HepG2 (cell line): Measurements from ENCODE around the gene ATG2A. TPM values are rescaled to one million over a fixed set of nuclear protein-coding genes. Genes with fewer than 3 reads are reported as not detected.

Experiments
- E2F5 ChIP-seq: sonication (generic); formaldehyde crosslinking; conservative IDR thresholded peaks from 2 replicates; pipeline ENCODE4 v1.4.0; 2020; ENCODE audit warnings: missing genetic modification reagents
- FOSL1 ChIP-seq: sonication (generic); formaldehyde crosslinking; IDR thresholded peaks from 2 replicates; pipeline ENCODE4 v1.9.0; 2021; ENCODE audit warnings: missing genetic modification reagents, borderline replicate concordance
- FOXO4 ChIP-seq: sonication (generic); formaldehyde crosslinking; conservative IDR thresholded peaks from 2 replicates; pipeline ENCODE4 v1.8.1; 2023; ENCODE audit warnings: missing genetic modification reagents
- ONECUT2 ChIP-seq: sonication (generic); formaldehyde crosslinking; IDR thresholded peaks from 2 replicates; pipeline ENCODE4 v1.4.0; 2020; ENCODE audit warnings: missing genetic modification reagents
- PAX8 ChIP-seq: sonication (generic); formaldehyde crosslinking; IDR thresholded peaks from 2 replicates; pipeline ENCODE4 v1.8.0; 2022; ENCODE audit warnings: mild to moderate bottlenecking, missing genetic modification reagents, borderline replicate concordance
- PHF20 ChIP-seq: sonication (generic); formaldehyde crosslinking; IDR thresholded peaks from 2 replicates; pipeline ENCODE4 v1.5.0; 2020; ENCODE audit warnings: mild to moderate bottlenecking, missing genetic modification reagents
- ZBTB33 ChIP-seq: sonication (generic); formaldehyde crosslinking; IDR thresholded peaks from 2 replicates; pipeline ENCODE4 v1.4.0; 2020; ENCODE audit warnings: missing genetic modification reagents
- ZNF10 ChIP-seq: sonication (generic); formaldehyde crosslinking; IDR thresholded peaks from 2 replicates; pipeline ENCODE4 v1.4.0; 2020; ENCODE audit warnings: mild to moderate bottlenecking, low read depth, missing genetic modification reagents, borderline replicate concordance
- ZNF34 ChIP-seq: sonication (generic); formaldehyde crosslinking; IDR thresholded peaks from 2 replicates; pipeline ENCODE4 v1.4.0; 2020; ENCODE audit warnings: mild to moderate bottlenecking, missing genetic modification reagents, borderline replicate concordance
- ZNF382 ChIP-seq: sonication (generic); formaldehyde crosslinking; IDR thresholded peaks from 2 replicates; pipeline ENCODE4 v1.5.0; 2020; ENCODE audit warnings: missing genetic modification reagents, mild to moderate bottlenecking, borderline replicate concordance
- ZNF446 ChIP-seq: sonication (generic); formaldehyde crosslinking; IDR thresholded peaks from 2 replicates; pipeline ENCODE4 v1.5.0; 2020; ENCODE audit warnings: mild to moderate bottlenecking, missing genetic modification reagents
- ZNF605 ChIP-seq: sonication (generic); formaldehyde crosslinking; IDR thresholded peaks from 2 replicates; pipeline ENCODE4 v1.8.0; 2022; ENCODE audit warnings: mild to moderate bottlenecking, missing genetic modification reagents
- ZSCAN9 ChIP-seq: IDR thresholded peaks from 2 replicates; pipeline ENCODE4 v1.6.1; 2016; ENCODE audit warnings: borderline replicate concordance
- polyA plus RNA-seq, 8 experiments: library from polyadenylated mRNA; depleted of rRNA in 3 of 8; stranded (reverse) in 7 of 8; unstranded in 1 of 8; fragments of >200 nt; fragmentation: Illumina TruSeq in 4 of 8; extraction: Trizol in 4 of 8; gene quantifications; 2 replicates each; pipeline versions ENCODE4 v1.2.1 to v1.2.3, GENCODE V29; 2011 to 2016; ENCODE audit warnings: low read depth in 4 of 8, missing spikeins in 1 of 8, mixed read lengths in 1 of 8; ENCODE audit not compliant: insufficient read depth in 1 of 8
- total RNA-seq, 5 experiments: library from RNA; depleted of rRNA; stranded (reverse); fragments of >200 nt; fragmentation: Illumina TruSeq; extraction: Trizol; gene quantifications; 2 replicates each; pipeline ENCODE4 v1.2.3, GENCODE V29; 2016; ENCODE audit warnings: low read depth in 1 of 5

Gene ATG2A
- total and polyA plus RNA-seq, 2 of the 13 experiments (the other 11 are each of a cell fraction or from before 2014, with no cell fraction given): 6.7 to 8.0 TPM

- no peak for TF ChIP-seq FOXO4 (CRISPR knock-in tag)
- TF ChIP-seq ZNF605 (CRISPR knock-in tag): no peak
- TF ChIP-seq PAX8: no peak
- TF ChIP-seq PHF20 (CRISPR knock-in tag): no peak
- no peak for TF ChIP-seq ZNF10 (CRISPR knock-in tag)
- no peak for TF ChIP-seq ZNF382 (CRISPR knock-in tag)
- TF ChIP-seq ZSCAN9: no peak
- TF ChIP-seq ONECUT2 (CRISPR knock-in tag): no peak
- no peak for TF ChIP-seq ZBTB33 (CRISPR knock-in tag)
- no peak for TF ChIP-seq ZNF446 (CRISPR knock-in tag)
- TF ChIP-seq E2F5 (CRISPR knock-in tag): no peak
- TF ChIP-seq FOSL1 (CRISPR knock-in tag): no peak
- no peak for TF ChIP-seq ZNF34 (CRISPR knock-in tag)
These were observed 3.1 kb upstream of the ATG2A start (continued) for GRCh38 chr11:64920124-64920523.
